T47D (cell line): ENCODE results near the gene SNRNP27.

ENCODE experiments used
- DNase-seq, 2 experiments: peaks; one replicate each; pipeline versions ENCODE4 v3.0.0 to v3.0.0-alpha.2; 2011 to 2012; ENCODE audit warnings: low read depth in 1 of 2, low spot score in 1 of 2
- JUND ChIP-seq: IDR thresholded peaks from 2 replicates; pipeline ENCODE4 v1.6.1; 2012; ENCODE audit warnings: low read depth
- in situ Hi-C: cut with HindIII; loops from 2 replicates; pipeline ENCODE4 v1.10.0; 2016; ENCODE audit warnings: low sequenced_read_pairs, low pct_unique_long_range_greater_than_20kb

SNRNP27 gene

DNA sequence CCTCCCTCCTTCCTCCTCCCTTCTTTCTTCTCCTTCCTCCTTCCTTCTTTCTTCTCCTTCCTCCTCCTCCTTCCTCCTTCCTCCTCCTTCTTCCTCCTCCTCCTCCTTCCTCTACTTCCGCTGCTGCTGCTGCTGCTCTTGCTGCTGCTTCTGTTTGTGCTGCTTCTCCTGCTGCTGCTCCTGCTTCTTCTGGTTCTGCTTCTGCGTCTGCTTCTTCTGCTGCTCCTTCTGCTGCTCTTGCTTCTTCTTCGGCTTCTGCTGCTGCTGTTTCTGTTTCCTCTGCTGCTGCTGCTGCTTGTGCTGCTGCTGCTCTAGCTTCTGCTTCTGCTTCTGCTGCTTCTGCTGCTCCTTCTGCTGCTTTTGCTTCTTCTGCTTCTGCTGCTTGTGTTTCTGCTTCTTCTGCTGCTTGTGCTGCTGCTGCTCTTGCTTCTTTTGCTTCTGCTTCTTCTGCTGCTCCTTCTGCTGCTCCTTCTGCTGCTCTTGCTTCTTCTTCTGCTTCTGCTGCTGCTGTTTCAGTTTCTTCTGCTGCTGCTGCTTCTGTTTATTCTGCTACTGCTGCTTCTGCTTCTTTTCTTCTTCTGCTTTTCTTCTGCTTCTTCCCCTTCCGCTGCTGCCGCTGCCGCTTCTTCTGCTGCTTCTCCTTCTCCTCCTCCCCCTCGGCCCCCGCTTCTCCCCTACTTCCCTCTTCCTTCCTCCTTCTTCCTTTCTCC, 8.6 kb downstream of the SNRNP27 start:
- peak in 1 of 2 experiments; percentile 1 for DNase-seq
- no peak for TF ChIP-seq JUND

DNA sequence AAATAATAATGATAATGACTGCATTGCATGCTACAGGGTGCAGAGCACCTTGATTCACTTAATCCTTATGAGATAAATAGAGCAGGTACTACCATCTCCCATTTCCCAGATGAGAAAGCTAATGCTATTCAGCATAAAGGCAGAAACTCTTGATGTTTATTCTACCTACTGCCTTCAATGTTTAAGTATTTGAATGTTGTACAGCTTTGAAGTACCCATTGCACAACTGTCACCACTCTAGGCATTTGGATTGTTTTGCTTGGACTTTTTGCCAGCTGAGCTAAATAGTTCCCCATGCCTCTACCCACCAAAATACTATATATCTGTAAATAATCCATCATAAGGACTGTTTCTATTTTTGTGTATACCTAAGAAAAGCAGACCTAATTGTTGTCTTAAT, 13.5 kb downstream of the SNRNP27 start:
- in situ Hi-C loops, result no loop called here
- TF ChIP-seq JUND, result no peak
- DNase-seq, result no peak

More for the DNA sequence above, 8.6 kb downstream of the SNRNP27 start:
- in situ Hi-C loops, result no loop called here

DNA sequence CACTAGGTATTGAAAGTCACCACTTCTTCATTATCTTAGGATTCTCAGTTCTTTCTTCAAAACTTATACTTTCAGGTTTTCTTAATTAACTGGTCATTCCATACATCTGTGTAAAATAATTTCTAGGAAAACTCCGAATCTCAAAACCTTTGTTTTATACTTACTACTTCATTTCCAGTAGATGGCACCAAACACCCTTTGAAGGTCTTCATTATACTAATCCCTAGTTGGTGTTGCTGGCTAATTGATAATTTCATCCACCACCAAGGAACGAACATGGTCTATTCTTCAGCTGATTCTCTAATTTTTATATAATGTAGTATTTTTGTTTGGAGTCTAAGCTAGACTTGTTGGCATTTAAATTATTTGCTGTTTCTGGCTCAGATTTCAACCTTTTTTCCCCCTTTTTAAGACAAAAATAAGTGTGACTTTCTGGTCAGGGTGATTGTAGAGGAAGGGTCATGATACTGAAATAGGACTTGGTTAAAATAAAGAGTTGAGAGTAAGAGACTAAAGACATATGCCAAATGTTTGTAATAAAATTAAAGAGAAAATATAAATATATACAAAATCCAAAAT, 18.3 kb downstream of the SNRNP27 start:
- TF ChIP-seq JUND, result no peak
- in situ Hi-C loops, result no loop called here
- peak in 1 of 2 experiments; percentile 52 for DNase-seq

DNA sequence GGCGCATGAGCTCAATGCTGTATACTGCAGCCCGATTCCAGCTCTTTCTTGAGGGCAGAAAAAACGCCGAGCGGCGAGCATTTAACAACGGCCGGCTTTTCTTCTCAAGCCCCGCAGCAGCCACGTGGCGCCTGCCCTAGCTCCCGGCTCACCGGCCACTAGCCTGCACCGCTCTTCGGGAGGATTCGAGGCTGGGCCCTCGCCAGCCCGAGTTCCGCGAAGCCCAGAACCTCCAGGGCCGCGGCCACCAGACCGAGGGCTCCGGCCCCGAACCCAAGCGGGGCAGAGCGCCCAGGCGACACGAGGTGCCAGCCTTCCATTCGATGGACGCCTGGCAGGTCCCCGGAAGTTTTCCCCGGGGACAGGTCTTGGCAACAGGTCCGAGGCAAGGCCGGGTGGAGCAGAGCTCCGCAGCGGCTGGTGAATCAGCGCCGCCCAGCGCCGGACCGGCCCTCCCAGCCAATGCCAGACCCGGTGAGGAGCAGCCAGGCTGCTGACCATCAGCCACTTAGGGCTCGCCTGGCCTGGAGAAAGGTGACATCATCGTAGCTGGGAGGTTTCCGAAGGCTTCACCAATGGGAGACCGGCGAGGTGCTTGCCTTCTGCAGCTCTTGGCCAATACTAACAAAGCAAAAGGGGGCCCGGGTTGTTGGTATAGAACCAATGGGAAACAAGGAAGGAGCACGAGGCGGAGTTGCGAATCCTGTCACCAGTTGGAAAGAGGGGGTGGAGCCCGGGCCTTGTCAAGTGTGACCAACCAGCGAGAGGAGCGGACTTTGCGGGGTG, 20.6 kb downstream of the SNRNP27 start:
- in situ Hi-C loops, result no loop called here
- DNase-seq, result peak; percentile 93 to 100
- TF ChIP-seq JUND, result no peak

DNA sequence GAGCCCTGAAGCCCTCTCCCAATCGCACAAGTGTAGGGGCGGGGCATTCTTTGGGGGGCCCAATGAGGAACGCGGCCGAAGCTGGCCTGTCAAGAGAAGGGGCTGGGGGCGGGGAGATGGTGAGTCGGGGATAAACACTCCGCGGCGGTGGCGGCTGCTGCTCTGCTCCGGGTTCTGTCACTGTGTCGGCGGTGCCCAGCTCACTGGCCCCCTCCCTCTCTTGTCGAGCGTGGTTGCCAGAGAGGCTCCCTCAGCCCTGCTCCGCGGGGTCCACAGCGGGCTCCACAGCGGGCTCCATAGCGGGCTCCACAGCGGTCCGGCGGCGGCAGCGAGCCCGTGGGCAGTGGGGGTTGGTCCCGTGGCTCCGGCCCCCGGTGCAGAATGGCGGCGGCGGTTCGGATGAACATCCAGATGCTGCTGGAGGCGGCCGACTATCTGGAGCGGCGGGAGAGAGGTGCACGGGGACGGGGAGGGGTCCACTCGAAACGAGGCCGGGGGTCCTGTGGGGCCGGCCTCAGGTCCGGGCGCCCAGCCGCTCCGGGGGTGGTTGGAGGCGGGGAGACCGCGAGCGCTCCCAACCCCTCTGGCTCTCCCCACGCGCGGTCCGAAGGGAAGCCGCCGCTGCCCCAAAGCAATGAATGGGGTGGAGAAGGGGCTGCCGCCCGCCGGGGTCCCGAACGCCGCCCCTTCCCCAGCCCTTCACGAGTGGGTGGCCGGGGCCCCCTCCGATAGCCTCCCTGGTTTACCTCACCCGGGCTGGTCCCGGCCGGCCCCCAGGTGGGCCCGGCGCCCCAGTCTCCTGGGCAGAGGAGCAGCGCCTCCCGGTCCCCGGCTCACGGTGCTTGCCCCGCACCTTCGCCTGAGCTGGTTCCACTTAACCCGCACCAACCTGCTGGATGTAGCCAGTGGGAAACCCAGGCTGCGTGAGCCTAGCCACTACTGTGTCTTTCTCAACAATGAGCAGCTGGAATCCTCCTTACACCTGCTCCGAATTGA, 21.5 kb downstream of the SNRNP27 start, which contains the start of gene MXD1:
MXD1 (plus strand) TSS at position 160 of the 996 bp plus-strand sequence; CDS start at position 382, 222 bp downstream.
- no peak for TF ChIP-seq JUND
- in situ Hi-C loops, result no loop called here
- DNase-seq, result peak in 1 of 2 experiments; percentile 13

DNA sequence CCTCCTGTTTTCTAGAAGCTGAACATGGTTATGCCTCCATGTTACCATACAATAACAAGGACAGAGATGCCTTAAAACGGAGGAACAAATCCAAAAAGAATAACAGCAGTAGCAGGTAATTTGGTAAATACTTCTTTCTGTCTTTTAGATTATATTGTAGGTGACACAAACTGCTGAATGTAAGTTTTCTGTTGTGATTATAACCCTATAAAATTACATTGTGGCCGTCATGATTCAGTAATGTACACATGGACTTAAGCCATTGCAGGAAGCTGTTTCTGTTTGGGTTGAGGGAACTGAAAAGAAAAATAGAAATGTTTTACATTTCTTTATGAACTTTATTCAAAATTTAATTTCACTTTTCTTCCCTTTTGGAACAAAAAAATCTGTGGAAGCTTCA, 22.4 kb downstream of the SNRNP27 start:
- no peak for DNase-seq
- in situ Hi-C loops, result no loop called here
- no peak for TF ChIP-seq JUND

DNA sequence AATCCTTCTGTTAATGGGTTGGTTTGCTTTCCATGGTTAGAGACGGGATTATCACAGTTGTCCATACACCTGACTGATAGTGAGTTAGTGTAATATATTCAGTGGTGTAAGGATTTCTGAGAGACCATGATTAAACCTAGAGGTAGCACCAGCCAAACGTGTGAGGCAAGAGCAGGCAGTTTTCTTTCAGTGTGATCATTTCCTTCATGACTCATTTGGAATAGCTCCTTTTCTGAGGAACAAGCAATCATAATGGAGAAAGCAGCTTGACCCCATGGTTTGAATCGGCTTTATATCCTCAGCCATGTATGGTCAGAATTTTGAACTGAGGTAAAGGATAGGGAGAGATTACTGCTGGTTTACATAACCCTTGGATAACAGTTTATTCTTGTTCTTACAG, 24.1 kb downstream of the SNRNP27 start:
- in situ Hi-C loops, result no loop called here
- DNase-seq, result no peak
- TF ChIP-seq JUND, result no peak

DNA sequence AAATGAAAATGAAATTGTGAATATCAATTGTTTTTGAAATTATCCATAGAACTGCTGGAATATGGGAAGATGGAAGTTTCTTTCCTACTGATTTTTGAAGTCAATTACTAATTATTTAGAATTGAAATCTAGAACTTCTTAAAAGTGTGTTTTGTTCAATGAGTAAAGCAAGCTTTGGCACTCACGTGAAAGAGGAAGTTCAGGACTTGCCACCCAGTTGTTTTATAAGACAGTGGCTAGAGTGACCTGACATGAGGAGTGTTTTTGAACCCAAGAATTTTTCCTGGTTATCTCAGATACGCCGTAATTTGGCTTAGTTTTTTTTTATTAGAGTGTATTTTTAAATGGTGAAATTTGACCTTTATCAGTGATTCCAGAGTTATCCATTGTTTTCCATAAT, 24.6 kb downstream of the SNRNP27 start:
- in situ Hi-C loops, result no loop called here
- no peak for DNase-seq
- no peak for TF ChIP-seq JUND

DNA sequence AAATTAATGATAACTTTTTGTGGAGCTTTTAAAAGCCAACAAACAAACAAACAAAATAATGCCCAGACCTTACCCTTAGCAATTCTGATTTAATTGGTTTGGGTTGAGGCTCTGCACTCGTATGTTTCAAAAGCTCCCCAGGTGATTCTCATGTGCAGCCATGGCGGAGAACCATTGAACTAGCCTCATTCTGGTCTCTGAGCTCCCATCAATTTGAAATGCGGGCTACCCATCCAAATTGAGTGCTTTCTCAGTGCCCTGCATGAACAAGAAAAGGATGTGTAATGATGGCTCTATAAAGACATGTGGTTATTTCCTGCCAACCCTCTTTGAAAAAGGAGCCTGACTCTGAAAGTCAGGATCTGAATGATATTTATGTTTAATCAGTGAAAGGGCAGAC, 29.4 kb downstream of the SNRNP27 start:
- in situ Hi-C loops, result no loop called here

DNA sequence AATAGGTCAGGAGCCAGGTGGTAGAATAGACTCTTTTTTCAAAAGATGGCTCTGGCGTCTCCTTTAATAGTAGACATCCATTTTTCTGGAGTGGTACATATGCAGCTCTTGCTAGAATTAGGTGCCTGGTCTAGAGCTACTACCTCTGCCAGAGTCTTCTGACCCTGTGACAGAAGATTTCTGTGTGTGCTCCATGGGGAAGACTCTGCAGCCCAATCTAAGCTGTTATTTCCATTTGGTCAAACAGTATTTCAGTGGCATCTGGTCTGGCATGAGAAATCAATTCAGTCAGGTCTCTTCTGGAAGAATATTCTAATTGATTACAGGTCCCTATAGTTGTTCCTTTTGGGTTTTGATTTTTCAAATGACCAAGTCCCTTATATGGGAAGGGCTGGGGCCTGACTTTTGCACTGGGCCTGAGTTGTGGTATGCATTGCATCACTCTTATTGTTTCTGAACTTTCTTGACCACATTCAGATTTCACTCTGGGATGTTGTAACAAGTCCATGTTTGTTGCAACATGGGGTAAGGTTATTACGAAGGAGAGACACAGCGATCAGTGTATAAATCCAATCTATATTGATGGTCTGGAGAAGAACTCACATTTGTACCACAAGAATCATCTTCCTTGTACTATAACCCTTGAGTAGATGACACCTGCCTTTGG, 33.2 kb downstream of the SNRNP27 start:
- DNase-seq, result no peak
- TF ChIP-seq JUND, result no peak
- in situ Hi-C loops, result no loop called here

More for the DNA sequence above, 29.4 kb downstream of the SNRNP27 start:
- TF ChIP-seq JUND, result no peak
- DNase-seq, result no peak

DNA sequence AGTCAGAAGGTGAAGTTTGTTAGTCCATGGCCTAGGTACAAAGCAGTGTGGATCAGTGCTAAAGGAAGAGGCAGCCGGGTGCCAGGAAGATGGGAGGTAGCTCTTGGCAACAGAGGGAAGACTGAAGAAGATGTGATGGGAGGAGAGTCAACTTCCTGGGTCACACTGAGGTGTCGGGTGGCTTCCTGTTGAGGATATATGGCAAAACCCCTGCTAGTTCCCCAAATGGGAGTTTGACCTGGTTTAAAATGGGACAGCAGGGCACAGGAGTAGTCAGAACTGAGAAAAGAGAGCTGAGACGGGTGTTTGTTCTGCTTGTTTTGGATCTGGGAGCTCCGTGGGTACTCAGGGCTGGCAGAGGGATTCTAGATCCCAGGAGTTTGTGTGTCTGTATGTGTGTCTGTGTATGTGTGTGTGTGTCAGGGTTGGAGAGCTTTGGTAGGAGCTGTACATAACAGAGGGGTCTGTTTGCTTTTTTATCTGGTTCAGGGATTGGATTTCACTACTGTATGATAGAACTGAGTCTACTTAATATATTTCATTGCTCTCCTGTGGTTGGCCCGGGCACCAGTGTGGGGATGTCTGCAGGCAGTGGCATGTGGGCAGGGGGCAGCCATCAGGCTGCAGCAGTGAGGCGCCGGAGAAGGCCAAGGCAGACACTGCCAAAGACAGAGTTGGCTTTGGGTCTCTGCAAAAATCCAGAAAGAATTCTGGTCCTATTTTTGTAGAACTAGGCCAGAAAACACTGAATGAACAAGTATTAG, 38.3 kb downstream of the SNRNP27 start:
- no peak for DNase-seq
- in situ Hi-C loops, result no loop called here
- no peak for TF ChIP-seq JUND

DNA sequence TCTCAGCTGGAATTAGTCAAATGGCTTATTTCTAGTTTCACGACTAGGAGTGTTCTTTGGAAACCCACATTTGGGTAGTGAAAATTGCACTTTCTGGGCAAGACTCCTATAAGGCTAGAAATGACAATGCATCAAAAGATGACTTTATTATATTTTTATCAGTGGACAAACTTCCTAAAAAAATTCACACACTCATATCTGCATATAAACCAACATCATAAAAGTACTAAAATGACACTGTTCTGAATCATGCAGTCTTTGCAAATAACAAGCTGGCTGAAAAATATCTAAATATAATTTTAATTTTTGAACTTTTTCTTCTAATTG, 38.8 kb downstream of the SNRNP27 start:
- no peak for DNase-seq
- no peak for TF ChIP-seq JUND
- in situ Hi-C loops, result no loop called here
